ENCODE data around the gene ANAPC5.
"Not testable (repeated sequence)": the region's sequence is repeated elsewhere in the genome, so short reads cannot be mapped to it uniquely, and the experiment has no call there.

Gene ANAPC5

DNA sequence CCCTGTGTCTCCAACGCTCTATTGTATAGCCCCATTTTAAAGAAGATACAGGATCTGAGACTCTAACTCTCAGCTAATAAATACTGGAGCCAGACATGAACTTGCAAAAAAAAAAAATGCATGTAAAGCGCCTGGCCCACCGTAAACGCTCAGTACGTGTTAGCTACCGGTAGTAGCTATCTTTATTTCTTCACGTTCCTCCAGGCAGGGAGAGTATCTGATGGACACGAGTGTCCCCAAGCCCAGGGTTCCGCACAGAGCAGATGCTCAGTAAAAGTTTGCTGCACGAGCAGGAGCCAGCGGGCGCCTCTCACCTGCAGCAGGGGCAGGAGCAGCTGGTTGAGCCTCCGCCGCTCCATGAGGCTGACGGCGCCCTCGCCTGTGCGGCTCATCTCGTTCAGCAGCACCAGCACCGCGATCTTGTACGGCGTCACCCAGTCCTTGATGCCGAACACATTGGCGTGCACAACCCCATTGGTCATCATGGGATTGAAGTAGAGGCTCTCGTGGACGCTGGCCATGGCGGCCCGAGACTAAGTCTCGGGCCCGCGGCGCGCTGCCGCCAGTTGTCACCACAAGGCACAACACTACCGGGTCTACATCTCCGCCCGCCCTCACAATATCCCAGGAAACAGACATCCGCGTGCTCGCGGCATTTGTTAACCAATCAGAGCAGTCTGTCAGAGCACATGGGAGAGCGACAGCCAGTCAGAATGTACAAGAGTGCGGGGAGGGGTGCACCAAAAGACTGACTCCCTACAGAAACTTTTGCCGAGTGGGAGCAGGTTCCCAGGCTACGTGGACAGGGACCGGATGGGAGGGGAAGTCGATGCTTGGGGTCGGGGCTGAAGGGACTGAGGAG is at the start of gene ANAPC5:
ANAPC5 (minus strand) TSS at position 592 of the 862 bp plus-strand sequence; CDS start at position 521, 71 bp downstream.
- DNase-seq (ENCODE audit: low read depth in 3 of 3) = peak; percentile 80 to 91 (median 89)

- peak; percentile 33 to 55 (median 51) for DNase-seq (ENCODE audit: low read depth in 3 of 3)
These were observed 48.3 kb upstream of the ANAPC5 start for GRCh38 chr12:121400332-121401139.

DNA sequence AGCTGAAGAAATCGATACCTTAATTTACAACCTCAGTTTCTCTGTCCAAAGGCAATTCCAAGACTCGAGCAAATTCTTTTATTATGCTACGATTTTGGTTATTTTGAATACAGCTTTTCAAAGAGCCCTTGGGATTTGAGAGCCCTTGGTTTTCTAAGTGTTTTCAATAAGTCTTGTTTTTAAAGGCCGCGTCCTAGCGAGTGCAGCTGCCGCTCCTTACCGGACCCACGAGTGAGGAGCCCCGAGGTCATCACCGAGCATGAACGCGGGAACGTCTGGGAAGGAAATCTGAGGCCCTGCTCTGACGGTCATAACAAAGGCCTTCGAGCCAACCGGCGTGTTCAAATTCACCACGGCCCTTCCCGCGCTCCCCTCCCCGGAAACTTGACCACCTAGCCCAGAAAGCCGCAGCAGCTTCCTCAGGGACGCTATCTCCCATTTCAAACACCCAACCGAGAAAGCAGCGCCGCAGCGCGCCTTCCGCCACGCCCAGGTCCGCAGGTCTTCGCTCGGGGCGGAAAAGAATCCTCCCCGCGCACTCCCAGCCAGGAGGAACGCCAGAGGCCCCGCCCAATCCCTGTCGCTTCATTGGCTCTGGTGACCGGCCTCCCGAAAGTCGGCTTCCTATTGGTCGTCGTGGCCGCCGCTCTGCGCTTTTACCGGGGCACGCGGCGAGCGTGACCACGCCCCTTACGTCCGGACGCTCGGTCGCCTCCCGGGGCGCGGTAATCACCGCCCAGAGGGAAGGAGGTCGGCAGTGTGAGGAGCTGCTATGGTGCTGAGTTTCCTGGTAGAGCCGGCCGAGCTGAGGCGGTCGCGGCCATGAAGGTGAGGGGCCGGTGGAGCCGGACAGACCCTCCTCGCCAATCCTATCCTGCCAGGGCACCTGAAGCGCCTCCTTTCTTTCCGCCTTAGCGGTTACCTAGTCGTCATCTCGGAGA is 47.5 kb upstream of the ANAPC5 start, which contains the start of gene RNF34:
RNF34 (plus strand) TSS at position 728 of the 941 bp plus-strand sequence; CDS start at position 823, 95 bp downstream.
- peak; percentile 96 to 99 (median 97) for DNase-seq (ENCODE audit: low read depth in 3 of 3)

GRCh38 chr12:121398355-121398754 is 46.1 kb upstream of the ANAPC5 start:
- DNase-seq (ENCODE audit: low read depth in 3 of 3) = no peak

GRCh38 chr12:121397521-121397920 is 45.3 kb upstream of the ANAPC5 start:
- no peak for DNase-seq (ENCODE audit: low read depth in 3 of 3)

DNA sequence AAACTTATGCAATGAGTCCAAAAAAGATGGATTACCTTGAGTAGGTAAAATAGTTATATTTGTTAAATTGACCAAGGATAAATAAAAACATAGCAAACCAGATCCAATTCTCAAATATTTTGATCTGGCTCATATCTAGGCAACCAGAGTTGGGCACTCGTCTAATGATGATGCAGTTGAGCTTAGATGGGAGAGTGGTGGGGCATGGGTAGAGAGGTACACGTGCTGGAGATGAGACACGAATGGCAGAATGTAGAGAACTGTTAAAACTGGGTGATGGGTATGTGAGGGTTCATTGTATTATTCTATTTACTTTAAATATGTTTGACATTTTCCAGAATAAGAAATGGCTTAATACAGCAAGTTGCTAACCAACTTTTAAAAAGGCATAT is 40.1 kb upstream of the ANAPC5 start:
- no peak for DNase-seq (ENCODE audit: low read depth in 3 of 3)

DNA sequence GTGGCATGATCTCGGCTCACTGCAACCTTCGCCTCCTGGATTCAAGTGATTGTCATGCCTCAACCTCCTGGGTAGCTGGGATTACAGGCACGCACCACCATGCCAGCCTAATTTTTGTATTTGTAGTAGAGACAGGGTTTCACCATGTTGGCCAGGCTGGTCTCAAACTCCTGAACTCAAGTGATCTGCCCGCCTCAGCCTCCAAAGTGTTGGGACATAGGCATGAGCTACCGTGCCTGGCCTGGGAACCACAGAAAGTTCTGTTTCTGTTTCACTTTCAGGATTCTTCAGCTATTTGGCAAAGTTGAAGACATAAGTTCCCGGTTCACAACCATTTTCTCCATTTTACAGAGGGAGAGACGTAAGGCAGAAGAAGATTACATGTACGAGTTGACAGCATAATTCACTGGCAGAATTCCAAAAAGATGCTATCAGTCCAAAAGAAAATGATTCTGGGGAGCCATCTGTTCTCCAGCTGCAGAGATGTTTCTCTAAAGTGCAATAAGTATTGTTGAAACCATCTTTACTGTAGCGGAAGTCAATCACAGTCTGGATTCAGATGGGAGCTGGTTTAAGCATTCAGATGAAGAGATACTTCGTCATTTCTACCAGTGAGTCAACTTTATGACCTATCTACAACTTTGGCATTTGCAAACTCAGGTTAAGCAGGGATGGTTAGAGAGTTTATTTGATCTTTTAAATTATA is 39.6 kb upstream of the ANAPC5 start:
- DNase-seq (ENCODE audit: low read depth in 3 of 3) = peak in 2 of 3 experiments; percentile 8 to 33

GRCh38 chr12:121390856-121391255 is 38.6 kb upstream of the ANAPC5 start:
- DNase-seq (ENCODE audit: low read depth in 3 of 3) = no peak

DNA sequence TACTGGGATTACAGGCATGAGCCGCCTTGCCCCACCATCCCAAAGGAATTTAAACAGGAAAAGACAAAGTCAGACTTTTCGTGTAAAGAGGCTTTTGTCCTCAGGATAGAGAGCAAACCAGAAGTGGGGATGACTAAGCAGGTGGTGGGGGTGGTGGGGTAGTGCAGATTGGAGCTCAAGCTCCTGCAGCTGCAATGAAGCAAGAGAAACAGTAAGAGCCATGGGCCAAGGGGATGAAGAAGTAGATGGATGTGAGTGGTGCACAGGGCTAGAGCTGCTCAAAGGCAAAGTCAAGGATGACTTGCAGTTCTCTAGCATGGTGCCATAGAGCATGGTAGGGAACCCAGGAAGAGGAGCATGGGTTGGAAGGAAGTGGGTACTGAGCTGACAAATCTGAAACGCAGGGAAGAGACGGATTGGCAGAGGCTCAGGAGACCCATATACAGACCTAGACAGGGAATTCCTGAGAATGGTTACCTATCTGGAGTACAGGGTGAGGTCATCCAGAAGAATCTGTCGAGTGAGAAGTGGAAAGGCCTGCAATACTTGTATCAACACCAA is 36.3 kb upstream of the ANAPC5 start:
- no peak for DNase-seq (ENCODE audit: low read depth in 3 of 3)

DNA sequence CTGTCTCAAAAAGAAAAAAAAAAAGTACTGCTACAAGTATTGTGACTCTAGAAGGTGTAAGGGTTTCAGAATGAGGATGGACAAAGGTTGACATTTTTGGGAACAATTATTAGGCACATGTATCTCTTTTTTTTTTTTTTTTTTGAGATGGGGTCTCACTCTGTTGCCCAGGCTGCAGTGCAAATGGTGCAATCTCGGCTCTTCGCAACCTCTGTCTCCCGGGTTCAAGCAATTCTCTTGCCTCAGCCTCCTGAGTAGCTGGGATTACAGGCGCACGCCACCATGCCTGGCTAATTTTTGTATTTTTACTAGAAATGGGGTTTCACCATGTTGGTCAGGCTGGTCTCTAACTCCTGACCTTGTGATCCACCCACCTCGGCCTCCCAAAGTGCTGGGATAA is 32.7 kb upstream of the ANAPC5 start:
- not testable (repeated sequence) for DNase-seq (ENCODE audit: low read depth in 3 of 3)

GRCh38 chr12:121383601-121384021 is 31.4 kb upstream of the ANAPC5 start:
- DNase-seq (ENCODE audit: low read depth in 3 of 3) = no peak

DNA sequence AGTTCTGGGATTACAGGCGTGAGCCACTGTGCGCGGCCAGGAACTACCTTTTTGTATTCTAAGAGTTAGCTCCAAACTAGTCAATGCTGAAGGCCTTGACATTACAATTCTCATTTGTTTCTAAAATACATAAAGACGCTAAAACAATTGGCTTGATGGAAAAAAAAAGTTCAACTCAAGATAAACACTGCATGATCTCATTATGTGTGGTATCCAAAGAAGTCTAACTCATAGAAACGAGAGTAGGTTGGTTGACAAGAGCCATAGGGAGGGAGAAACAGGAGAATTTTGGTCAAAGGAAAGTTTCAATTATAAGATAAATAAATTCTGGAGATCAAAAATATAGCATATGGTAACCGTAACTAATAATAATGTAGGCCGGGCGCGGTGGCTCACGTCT is 27.7 kb upstream of the ANAPC5 start:
- no peak for DNase-seq (ENCODE audit: low read depth in 3 of 3)

DNA sequence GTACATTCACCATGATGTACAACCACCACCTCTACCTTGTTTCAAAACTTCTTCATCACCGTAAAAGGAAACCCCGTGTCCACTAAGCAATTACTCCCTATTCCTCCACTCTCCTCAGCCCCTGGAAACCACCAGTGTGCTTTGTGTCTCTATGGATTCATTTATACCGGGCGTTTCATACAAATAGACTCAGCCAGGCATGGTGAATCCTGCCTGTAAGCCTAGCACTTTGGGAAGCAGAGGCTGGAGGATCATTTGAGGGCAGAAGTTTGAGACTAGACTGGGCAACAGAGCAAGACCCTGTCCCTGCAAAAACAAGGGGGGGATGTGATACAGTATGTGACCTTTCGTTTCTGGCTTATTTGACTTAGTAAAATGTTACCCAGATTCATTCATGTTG is 26.5 kb upstream of the ANAPC5 start:
- DNase-seq (ENCODE audit: low read depth in 3 of 3) = no peak

DNA sequence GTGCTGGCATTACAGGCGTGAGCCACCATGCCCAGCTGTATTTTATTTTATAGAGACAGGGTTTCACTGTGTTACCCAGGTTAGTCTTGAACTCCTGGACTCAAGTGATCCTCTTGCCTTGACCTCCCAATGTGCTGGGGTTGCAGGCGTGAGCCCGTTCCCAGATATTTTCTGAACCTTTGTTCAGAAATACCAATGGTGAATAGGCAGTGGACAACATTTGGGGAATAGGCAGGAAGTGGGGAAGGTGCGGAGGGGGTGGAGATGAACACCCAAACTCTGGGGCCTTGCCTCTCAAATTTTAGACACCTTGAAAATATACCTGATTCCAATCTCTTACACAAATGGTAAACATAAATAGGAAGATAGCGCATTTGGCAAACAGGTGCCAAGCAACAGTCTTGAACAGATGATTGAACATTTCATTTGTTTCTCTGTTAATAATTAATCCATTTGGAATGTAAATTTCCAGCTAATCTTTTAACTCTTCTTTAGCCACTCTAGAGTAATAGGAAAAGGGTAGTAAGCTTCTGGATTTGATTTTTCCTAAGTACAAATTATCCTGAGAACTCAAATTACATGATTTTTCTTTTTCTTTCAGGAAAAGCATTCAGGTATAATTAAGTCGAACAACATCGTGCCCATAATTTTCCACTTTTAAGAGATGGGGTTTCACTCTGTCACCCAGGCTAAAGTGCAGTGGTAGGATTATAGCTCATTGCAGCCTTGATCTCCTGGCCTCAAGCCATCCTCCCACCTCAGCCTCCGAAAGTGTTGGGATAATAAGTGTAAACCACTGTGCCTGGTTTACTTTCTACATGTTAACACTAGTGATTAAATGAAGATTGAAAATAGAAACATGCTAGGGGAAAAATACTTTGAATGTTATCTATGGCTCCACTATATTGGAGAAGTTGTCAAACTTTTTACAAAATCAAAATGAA is 24.8 kb upstream of the ANAPC5 start:
- DNase-seq (ENCODE audit: low read depth in 3 of 3) = no peak

GRCh38 chr12:121374945-121375584 is 22.9 kb upstream of the ANAPC5 start:
- DNase-seq (ENCODE audit: low read depth in 3 of 3) = not testable (repeated sequence)

DNA sequence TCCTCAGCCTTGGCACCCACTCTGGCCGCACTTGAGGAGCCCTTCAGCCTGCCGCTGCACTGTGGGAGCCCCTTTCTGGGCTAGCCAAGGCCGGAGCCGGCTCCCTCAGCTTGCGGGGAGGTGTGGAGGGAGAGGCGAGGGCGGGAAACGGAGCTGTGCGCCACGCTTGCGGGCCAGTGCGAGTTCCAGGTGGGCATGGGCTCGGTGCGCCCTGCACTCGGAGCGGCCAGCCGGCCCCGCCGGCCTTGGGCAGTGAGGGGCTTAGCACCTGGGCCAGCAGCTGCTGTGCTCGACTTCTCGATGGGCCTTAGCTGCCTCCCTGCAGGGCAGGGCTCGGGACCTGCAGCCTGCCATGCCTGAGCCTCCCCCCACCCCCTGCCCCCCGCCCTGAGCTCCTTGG is 22.1 kb upstream of the ANAPC5 start:
- DNase-seq (ENCODE audit: low read depth in 3 of 3) = not testable (repeated sequence)

- DNase-seq (ENCODE audit: low read depth in 3 of 3) = no peak
These were observed 21.5 kb upstream of the ANAPC5 start for GRCh38 chr12:121373755-121374154.

DNA sequence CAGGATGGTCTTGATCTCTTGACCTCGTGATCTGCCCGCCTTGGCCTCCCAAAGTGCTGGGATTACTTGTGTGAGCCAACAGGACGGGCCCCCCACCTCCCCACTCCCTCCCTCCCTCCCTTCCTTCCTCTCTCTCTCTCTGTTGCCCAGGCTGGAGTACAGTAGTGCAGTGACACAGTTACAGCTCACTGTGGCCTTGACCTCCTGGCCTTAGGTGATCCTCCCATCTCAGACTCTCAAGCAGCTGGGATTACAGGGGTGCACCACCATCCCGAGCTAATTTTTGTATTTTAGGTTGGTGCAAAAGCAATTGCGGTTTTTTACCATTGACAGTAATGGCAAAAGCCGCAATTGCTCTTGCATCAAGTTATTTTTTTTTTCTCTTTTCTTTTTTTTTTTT is 19.2 kb upstream of the ANAPC5 start:
- no peak for DNase-seq (ENCODE audit: low read depth in 3 of 3)

- no peak for DNase-seq (ENCODE audit: low read depth in 3 of 3)
These were observed 13.8 kb upstream of the ANAPC5 start for GRCh38 chr12:121366063-121366459.

Measured in stimulated activated CD4-positive, alpha-beta T cell treated with anti-CD3 and anti-CD28 coated beads, TNF-alpha, amount 100 ng/mL, for 24 hours (primary cell).